Measurements from ENCODE around the gene PPARG. TPM values are rescaled to one million over a fixed set of nuclear protein-coding genes. Genes with fewer than 3 reads are reported as not detected.

PPARG gene
- total RNA-seq, 4 donors from 2014 or later: 20.0 to 64.2 (median 29.6) TPM

- 53 to 58% methylated on average over 20 of the region's 20 CpGs for WGBS, 2 donors
- peak overlapping the region in 2 of 4 donors; percentile 14 to 29 for H3K27ac ChIP-seq
- H3K9me3 ChIP-seq: no peaks in the 10 kb centered on the region
- peak; percentile 41 to 60 for DNase-seq (ENCODE audit: low spot score in 2 of 2)
- no peak overlapping the region for H3K4me3 ChIP-seq
- no peaks in the 10 kb centered on the region for H3K27me3 ChIP-seq
- TF ChIP-seq EP300 (IDR thresholded peaks at IDR 0.05) (peak in 1 of 2 donors; percentile 66), CTCF (IDR thresholded peaks at IDR 0.05) (no peak), POLR2A (IDR thresholded peaks at IDR 0.05) (no peak)
- no peaks in the 10 kb centered on the region for H3K4me1 ChIP-seq
- H3K36me3 ChIP-seq: no peaks in the 10 kb centered on the region
Measured at GRCh38 chr3:12405432-12406272, 116.8 kb downstream of the PPARG start.

GRCh38 chr3:12408984-12409683 is 120.3 kb downstream of the PPARG start:
- WGBS, 2 donors: 79 to 81% methylated on average over 3 of the region's 3 CpGs
- no peak for TF ChIP-seq EP300 (IDR thresholded peaks at IDR 0.05)
- TF ChIP-seq POLR2A (IDR thresholded peaks at IDR 0.05): no peak
- TF ChIP-seq CTCF (IDR thresholded peaks at IDR 0.05): no peak
- H3K27me3 ChIP-seq: no peaks in the 10 kb centered on the region
- DNase-seq (ENCODE audit: low spot score in 2 of 2): no peak
- H3K27ac ChIP-seq: no peak overlapping the region
- H3K36me3 ChIP-seq: no peaks in the 10 kb centered on the region
- H3K9me3 ChIP-seq: no peaks in the 10 kb centered on the region
- H3K4me3 ChIP-seq: no peak overlapping the region
- no peaks in the 10 kb centered on the region for H3K4me1 ChIP-seq

- no peak for DNase-seq (ENCODE audit: low spot score in 2 of 2)
- 89 to 90% methylated on average over 11 of the region's 11 CpGs for WGBS, 2 donors
- H3K36me3 ChIP-seq: no peaks in the 10 kb centered on the region
- no peak overlapping the region for H3K4me3 ChIP-seq
- no peaks in the 10 kb centered on the region for H3K27me3 ChIP-seq
- H3K9me3 ChIP-seq: no peaks in the 10 kb centered on the region
- H3K4me1 ChIP-seq: no peaks in the 10 kb centered on the region
- TF ChIP-seq CTCF (IDR thresholded peaks at IDR 0.05) (no peak), EP300 (IDR thresholded peaks at IDR 0.05) (no peak), POLR2A (IDR thresholded peaks at IDR 0.05) (no peak)
- H3K27ac ChIP-seq: no peak overlapping the region
Measured at GRCh38 chr3:12409684-12410596, 121.1 kb downstream of the PPARG start.

GRCh38 chr3:12413721-12414255 is 124.9 kb downstream of the PPARG start:
- DNase-seq (ENCODE audit: low spot score in 2 of 2): no peak
- no peak overlapping the region for H3K4me3 ChIP-seq
- 94% methylated on average over 1 of the region's 1 CpG for WGBS, 2 donors
- H3K27ac ChIP-seq: no peak overlapping the region
- no peak for TF ChIP-seq POLR2A (IDR thresholded peaks at IDR 0.05)
- TF ChIP-seq EP300 (IDR thresholded peaks at IDR 0.05): no peak
- no peak for TF ChIP-seq CTCF (IDR thresholded peaks at IDR 0.05)
- H3K27me3 ChIP-seq: no peaks in the 10 kb centered on the region
- no peaks in the 10 kb centered on the region for H3K9me3 ChIP-seq
- H3K4me1 ChIP-seq: no peaks in the 10 kb centered on the region
- no peaks in the 10 kb centered on the region for H3K36me3 ChIP-seq
